Measurements from ENCODE around the gene CXorf65.

Gene CXorf65

GRCh38 chrX:71106427-71106826, at the start of gene CXorf65:
TSS of gene CXorf65 (minus strand) at chrX:71106740. CDS start at chrX:71106556, 184 bp downstream.
- TF ChIP-seq CTCF (IDR thresholded peaks at IDR 0.05; ENCODE audit: low read depth, low read length): no peak
- no peak for DNase-seq (ENCODE audit: extremely low read depth, low read depth)

GRCh38 chrX:71154641-71155040, 48.1 kb upstream of the CXorf65 start:
- no peak for DNase-seq (ENCODE audit: extremely low read depth, low read depth)
- no peak for TF ChIP-seq CTCF (IDR thresholded peaks at IDR 0.05; ENCODE audit: low read depth, low read length)

- no peak for TF ChIP-seq CTCF (IDR thresholded peaks at IDR 0.05; ENCODE audit: low read depth, low read length)
These were observed 47.7 kb upstream of the CXorf65 start for GRCh38 chrX:71154196-71154595.

GRCh38 chrX:71151366-71151765, 44.8 kb upstream of the CXorf65 start:
- DNase-seq (ENCODE audit: extremely low read depth, low read depth): no peak
- TF ChIP-seq CTCF (IDR thresholded peaks at IDR 0.05; ENCODE audit: low read depth, low read length): no peak

More at GRCh38 chrX:71154196-71154595, 47.7 kb upstream of the CXorf65 start:
- DNase-seq (ENCODE audit: extremely low read depth, low read depth): no peak

GRCh38 chrX:71148278-71148663, 41.7 kb upstream of the CXorf65 start:
- no peak for TF ChIP-seq CTCF (IDR thresholded peaks at IDR 0.05; ENCODE audit: low read depth, low read length)
- DNase-seq (ENCODE audit: extremely low read depth, low read depth): no peak

- no peak for DNase-seq (ENCODE audit: extremely low read depth, low read depth)
- no peak for TF ChIP-seq CTCF (IDR thresholded peaks at IDR 0.05; ENCODE audit: low read depth, low read length)
These were observed 41.1 kb upstream of the CXorf65 start for GRCh38 chrX:71147496-71148277.

GRCh38 chrX:71144651-71145050, 38.1 kb upstream of the CXorf65 start, which contains the start of gene NLGN3:
TSS of gene NLGN3 (plus strand) at chrX:71144841. CDS start at chrX:71147750, 2,909 bp downstream.
- DNase-seq (ENCODE audit: extremely low read depth, low read depth): no peak
- no peak for TF ChIP-seq CTCF (IDR thresholded peaks at IDR 0.05; ENCODE audit: low read depth, low read length)

All from AG09319 (cell line).